T-helper 2 cell (primary cell): ENCODE data around the gene TAF11L13.

ENCODE experiments used
- DNase-seq, 5 experiments: peaks; one replicate each; pipeline versions ENCODE4 v3.0.0 to v3.0.0-alpha.2; 2012 to 2022

Gene TAF11L13

GRCh38 chr5:17680737-17681136, 48.8 kb downstream of the TAF11L13 start:
- no peak for DNase-seq
